ENCODE measurements around the gene GNB3.
A peak's percentile ranks its signal among the peaks of the same experiment; 100 is the strongest.

The GNB3 gene

GRCh38 chr12:6840761-6841515 lies at the start of gene GNB3:
TSS of gene GNB3 (plus strand) at chr12:6840925. CDS start at chr12:6841288, 363 bp downstream.
- no peak for DNase-seq

- no peak for DNase-seq
Observed at GRCh38 chr12:6791931-6792520, 48.7 kb upstream of the GNB3 start.

GRCh38 chr12:6792522-6793201 lies 48.1 kb upstream of the GNB3 start:
- no peak for DNase-seq

- DNase-seq: no peak
Observed at GRCh38 chr12:6795088-6795487, 45.6 kb upstream of the GNB3 start.

- DNase-seq: no peak
Observed at GRCh38 chr12:6796576-6796975, 44.1 kb upstream of the GNB3 start.

DNA sequence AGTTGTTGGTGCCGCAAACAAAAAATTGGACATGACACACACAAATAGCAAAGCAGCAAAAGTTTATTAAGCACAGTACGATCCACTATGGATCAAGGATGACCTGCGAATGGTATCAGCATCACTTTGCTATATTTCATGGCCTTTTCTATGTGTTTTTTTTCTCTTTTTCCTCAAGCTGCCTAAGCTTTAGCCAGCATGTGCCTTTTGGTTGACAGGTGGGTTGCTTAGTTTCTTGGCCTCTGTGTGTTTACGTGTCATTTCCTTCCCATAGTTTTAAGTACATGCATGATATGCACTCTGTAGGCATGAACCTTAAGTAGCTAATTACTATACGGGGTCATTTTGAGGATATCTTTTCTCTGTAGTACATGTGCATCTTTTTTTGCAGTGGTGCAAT lies 41.6 kb upstream of the GNB3 start:
- DNase-seq: no peak

DNA sequence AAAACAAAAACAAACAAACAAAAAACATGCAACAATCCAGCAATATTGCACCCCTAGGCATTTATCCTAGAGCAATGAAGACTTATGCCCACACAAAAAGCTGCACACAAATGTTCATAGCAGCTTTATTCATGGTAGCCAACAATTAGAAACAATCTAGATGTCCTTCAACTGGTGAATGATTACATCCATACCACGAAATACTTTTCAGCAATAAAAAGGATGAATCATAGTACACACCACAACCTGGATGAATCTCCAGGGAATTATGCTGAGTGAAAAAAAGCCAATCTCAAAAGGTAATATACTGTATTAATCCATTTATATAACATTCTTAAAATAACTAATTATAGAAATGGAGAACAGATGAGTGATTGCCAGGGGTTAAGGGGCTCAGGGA lies 33.6 kb upstream of the GNB3 start:
- no peak for DNase-seq

DNA sequence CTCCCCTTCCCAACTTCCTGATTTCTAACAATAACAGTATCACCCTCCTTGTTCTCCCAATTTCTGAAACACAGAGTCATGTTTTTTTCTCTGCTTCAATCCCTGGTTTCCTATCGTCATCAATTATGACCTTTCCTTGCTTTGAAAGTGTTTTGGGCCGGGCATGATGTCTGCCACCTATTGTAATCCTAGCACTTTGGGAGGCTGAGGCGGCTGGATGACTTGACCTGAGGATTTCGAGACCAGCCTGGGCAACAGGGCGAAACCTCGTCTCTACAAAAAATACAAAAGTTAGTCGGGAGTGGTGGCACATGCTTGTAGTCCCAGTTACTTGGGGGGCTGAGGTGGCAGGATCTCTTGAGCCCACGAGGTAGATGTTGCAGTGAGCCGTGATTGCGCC lies 31.7 kb upstream of the GNB3 start:
- DNase-seq: no peak

DNA sequence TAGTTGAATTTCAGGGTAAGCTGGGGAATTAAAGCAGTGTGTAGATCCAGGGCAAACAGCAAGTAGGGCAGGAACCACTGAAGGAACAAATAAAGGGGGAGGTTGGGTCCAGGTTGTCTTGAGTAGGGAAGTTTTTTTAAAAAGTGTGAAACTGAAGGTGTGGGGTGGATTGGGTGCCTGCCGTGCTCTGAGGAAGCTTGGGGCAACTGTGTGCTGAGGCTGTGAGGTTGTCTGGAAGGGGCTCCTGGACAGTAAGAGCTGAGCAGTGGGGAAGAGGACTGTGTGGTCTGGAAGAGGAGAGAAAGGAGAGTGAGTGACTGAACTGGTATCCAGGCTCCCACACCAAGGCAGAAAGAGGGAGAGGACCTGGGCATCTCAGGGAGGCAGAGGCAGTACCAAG lies 30.0 kb upstream of the GNB3 start:
- DNase-seq: no peak

- DNase-seq: no peak
Observed at GRCh38 chr12:6813363-6813762, 27.4 kb upstream of the GNB3 start.

DNA sequence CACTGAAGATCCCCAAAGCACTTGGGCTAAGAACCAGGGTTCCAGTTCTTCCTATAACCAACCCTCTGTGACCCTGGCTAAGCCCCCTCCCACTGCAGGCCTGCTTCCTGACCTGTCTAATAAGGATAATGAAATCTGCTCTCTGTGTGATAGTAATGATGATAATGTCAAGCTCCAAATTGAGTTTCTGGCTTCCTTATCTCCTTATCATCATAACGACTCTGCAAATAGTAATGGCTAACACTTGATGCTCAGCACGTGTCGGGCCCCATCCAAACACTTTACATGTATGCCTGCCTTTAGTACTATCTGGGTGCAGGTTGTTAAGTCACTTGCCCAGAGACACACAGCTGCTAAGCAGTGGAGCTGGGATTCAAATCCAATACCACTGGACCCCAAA lies 24.1 kb upstream of the GNB3 start:
- no peak for DNase-seq

- no peak for DNase-seq
Observed at GRCh38 chr12:6817098-6817497, 23.6 kb upstream of the GNB3 start.

- DNase-seq: no peak
Observed at GRCh38 chr12:6817662-6818157, 23.0 kb upstream of the GNB3 start.

DNA sequence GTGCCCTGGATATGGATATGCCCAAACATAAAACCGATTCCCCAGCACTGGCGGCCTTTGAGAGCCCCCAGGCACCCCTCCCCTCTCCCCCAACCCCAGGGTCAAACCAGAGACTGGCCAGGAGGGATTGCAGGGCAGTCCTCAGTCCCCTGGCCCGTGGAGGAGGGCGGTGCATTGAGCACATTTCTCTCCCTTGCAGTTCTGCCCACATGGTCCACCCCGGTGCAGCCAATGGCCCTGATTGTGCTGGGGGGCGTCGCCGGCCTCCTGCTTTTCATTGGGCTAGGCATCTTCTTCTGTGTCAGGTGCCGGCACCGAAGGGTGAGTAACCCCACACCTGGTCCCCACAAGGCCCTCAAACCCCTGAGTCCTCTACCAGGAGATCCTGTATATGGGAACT lies 22.5 kb upstream of the GNB3 start:
- DNase-seq: no peak

DNA sequence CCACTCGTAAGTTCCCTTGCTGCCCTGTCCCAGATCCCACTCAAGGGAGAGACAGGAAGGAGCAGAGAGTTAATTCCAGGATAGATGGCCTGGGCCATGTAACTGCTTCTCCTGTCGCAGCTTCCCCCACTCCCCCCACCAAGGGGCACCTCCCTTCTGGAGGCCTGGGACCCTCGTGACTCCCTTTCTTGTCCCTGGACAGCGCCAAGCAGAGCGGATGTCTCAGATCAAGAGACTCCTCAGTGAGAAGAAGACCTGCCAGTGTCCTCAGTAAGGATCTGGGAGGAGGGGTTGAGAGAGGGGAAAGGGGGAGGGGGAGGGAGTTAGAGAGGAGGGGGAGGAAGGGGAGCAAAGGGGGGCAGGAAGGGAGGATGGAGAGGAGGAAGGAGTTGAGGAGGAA lies 22.1 kb upstream of the GNB3 start:
- no peak for DNase-seq

DNA sequence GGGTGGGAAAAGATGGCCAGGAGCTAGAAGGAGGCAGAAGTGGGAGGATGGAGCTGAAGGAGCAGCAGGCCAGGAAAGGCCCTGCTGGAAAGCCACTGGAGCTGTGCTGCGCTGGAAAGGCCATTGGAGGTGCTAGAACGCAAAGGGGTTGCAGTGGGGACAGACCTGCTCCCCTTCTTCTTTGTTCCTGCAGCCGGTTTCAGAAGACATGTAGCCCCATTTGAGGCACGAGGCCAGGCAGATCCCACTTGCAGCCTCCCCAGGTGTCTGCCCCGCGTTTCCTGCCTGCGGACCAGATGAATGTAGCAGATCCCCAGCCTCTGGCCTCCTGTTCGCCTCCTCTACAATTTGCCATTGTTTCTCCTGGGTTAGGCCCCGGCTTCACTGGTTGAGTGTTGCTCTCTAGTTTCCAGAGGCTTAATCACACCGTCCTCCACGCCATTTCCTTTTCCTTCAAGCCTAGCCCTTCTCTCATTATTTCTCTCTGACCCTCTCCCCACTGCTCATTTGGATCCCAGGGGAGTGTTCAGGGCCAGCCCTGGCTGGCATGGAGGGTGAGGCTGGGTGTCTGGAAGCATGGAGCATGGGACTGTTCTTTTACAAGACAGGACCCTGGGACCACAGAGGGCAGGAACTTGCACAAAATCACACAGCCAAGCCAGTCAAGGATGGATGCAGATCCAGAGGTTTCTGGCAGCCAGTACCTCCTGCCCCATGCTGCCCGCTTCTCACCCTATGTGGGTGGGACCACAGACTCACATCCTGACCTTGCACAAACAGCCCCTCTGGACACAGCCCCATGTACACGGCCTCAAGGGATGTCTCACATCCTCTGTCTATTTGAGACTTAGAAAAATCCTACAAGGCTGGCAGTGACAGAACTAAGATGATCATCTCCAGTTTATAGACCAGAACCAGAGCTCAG lies 21.4 kb upstream of the GNB3 start:
- no peak for DNase-seq

- DNase-seq: peak in 1 of 2 experiments; percentile 18
Observed at GRCh38 chr12:6820166-6820565, 20.6 kb upstream of the GNB3 start.

DNA sequence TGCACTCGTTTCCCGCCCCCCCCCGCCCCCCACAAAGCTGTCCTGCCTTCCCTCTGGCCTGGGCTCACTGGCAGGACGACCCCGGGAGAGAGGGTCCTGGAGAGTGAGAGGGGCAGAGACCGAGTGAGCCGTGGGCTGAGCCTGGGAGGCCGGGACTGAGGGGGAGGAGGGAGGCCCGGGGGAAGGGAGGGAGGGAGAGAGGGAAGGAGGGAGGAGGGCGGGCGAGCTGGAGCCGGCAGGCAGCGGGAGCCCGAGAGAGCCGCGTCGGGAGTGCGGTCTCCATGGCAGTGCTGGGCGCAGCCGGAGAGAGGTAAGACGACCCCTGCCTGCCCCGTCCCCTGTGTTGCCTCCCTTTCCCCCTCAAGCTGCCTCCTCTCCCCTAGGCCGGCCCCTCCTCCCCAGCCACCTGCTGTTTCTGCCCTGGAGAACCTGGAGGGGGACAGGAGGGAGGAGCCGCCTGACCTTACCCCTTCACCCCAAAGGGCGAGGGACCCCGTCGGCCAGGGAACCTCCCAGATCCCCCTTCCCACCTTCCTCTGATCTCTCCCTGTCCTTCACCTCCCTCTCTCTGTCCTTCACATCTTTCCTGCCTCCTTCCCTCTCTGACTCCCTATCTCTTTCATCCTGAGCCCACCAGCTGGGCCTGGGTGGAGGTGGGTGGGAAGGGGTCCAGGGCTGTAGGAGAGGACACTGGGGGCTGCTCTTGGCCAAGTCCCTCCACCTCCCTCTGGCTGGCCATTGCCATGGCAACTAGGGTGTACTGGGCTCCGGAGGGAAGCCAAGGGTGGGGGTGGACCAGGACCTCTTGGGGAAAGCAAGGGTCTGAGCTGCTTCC lies 18.9 kb upstream of the GNB3 start, which contains the start of gene GPR162:
Gene GPR162, plus strand, starts transcription at position 231 of the 835 bp plus-strand sequence. CDS start 2,078 bp downstream, outside the sequence.
- peak; percentile 16 to 41 for DNase-seq

DNA sequence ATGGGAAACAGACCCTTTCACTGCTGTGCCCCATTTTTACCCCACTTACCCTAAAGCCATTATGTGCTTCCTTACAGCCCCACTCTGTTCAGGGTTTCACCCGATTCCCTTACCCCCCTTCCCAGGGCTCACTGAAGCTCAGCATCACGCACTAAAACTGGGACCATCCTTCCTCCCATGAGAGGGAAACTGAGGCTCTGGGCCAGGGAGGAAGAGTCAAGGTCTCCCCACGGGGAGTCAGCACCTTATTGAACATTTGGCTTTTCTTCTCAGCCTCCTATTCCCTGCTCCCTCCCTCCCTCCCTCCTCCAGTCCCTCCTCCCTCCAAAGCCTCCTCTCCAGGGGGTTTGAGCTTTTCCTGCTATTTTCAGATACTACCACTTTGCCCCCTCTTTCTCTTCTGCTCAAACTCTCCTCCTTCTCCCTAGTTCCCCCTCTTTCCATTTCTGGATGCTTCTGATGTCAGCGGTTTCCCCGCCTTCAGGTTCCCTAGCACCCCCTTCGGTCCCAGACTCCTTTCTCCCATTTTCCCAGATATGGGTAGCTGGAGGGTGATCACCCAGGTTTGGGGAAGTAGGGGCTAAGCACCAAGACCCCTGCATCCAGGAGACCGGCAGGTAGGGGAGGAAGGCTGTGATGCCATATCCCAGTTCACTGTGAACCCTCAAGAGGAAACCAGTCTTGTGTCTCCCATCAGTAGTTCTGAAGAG lies 18.1 kb upstream of the GNB3 start:
- no peak for DNase-seq

DNA sequence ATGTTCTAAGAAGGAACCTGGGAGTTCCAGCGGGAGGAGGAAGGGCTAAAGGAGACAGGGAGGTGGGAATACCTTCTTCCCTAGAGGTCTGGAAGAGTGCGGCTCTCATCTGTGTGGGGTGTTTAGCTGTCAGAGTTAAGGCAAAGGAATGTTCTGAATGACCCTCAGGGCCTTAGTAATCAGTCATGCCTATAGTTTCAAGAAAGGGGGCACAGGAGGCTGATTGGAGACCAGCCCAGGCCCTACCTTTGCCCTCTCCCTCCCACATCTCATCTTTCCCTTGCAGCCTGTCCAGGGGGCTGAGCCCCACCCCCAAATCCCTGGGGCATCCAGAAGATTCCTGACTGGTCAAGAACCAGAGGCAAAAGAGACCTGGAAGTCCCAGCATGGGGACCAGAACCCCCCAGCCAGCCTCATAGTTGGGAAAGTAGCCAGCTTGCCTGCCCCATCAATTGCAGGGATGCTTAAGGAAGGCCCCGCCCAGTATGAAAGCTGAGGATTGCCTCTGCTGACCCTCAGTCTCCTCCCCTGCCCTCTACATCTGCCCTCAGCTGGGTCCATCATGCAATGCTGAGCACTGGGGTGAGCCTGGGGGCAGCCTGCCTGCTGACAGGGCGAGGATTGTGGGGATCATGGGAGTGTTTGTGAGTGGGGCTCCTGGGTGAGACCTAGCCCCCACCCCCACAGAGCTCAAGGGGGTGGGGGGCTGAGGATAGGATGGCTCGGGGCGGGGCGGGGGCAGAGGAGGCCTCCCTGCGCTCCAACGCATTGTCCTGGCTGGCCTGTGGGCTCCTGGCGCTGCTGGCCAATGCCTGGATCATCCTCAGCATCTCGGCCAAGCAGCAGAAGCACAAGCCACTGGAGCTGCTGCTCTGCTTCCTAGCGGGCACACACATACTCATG lies 17.3 kb upstream of the GNB3 start:
- no peak for DNase-seq

Measured in cerebellar nuclear complex (tissue), 1 donor.